HG03469 (cell line): ENCODE data around the gene SYCE1.
"Not testable (repeated sequence)": the region's sequence is repeated elsewhere in the genome, so short reads cannot be mapped to it uniquely, and the experiment has no call there.

Experiments used
- ATAC-seq: cut with Tn5 transposase; IDR thresholded peaks from one replicate; pipeline ENCODE4 v1.9.1; 2021; ENCODE audit warnings: mild to moderate bottlenecking, moderate library complexity, moderate number of reproducible peaks; ENCODE audit not compliant: unreplicated experiment

SYCE1 gene

GRCh38 chr10:133565441-133566294, at the start of gene SYCE1:
Gene SYCE1, minus strand, starts transcription at chr10:133565583. Its CDS starts 54 bp downstream, at chr10:133565529.
- ATAC-seq: no peak

GRCh38 chr10:133614830-133615580, 49.6 kb upstream of the SYCE1 start:
- ATAC-seq: no peak

- ATAC-seq: no peak
Observed at GRCh38 chr10:133613699-133614098, 48.3 kb upstream of the SYCE1 start.

GRCh38 chr10:133611079-133611478, 45.7 kb upstream of the SYCE1 start:
- no peak for ATAC-seq

- ATAC-seq: no peak
Observed at GRCh38 chr10:133608855-133609254, 43.5 kb upstream of the SYCE1 start.

- ATAC-seq: not testable (repeated sequence)
Observed at GRCh38 chr10:133603434-133603833, 38.1 kb upstream of the SYCE1 start.

GRCh38 chr10:133600657-133601056, 35.3 kb upstream of the SYCE1 start:
- no peak for ATAC-seq

GRCh38 chr10:133599869-133600268, 34.5 kb upstream of the SYCE1 start:
- ATAC-seq: not testable (repeated sequence)

- no peak for ATAC-seq
Observed at GRCh38 chr10:133592716-133593115, 27.3 kb upstream of the SYCE1 start.

- no peak for ATAC-seq
Observed at GRCh38 chr10:133590970-133591359, 25.6 kb upstream of the SYCE1 start.

- ATAC-seq: no peak
Observed at GRCh38 chr10:133590226-133590969, 25.0 kb upstream of the SYCE1 start.

- ATAC-seq: not testable (repeated sequence)
Observed at GRCh38 chr10:133577037-133577436, 11.7 kb upstream of the SYCE1 start.

- ATAC-seq: not testable (repeated sequence)
Observed at GRCh38 chr10:133573460-133573859, 8.1 kb upstream of the SYCE1 start.

GRCh38 chr10:133572055-133572454, 6.7 kb upstream of the SYCE1 start:
- ATAC-seq: not testable (repeated sequence)

- not testable (repeated sequence) for ATAC-seq
Observed at GRCh38 chr10:133569801-133570200, 4.4 kb upstream of the SYCE1 start.

- not testable (repeated sequence) for ATAC-seq
Observed at GRCh38 chr10:133568831-133569527, 3.6 kb upstream of the SYCE1 start.

- no peak for ATAC-seq
Observed at GRCh38 chr10:133568287-133568614, 2.9 kb upstream of the SYCE1 start.

- ATAC-seq: no peak
Observed at GRCh38 chr10:133567609-133568286, 2.4 kb upstream of the SYCE1 start.

- no peak for ATAC-seq
Observed at GRCh38 chr10:133567119-133567518, 1.7 kb upstream of the SYCE1 start.

- no peak for ATAC-seq
Observed at GRCh38 chr10:133564816-133565215, 567 bp downstream of the SYCE1 start.
